Panc1 (cell line): ENCODE results near the gene AP3B2. TPM values are rescaled to one million over a fixed set of nuclear protein-coding genes. Genes with fewer than 3 reads are reported as not detected.

Experiments
- ATAC-seq: fragments of 200-7000 bp; cut with Tn5 transposase; 2 replicates; pipeline ENCODE4 v1.9.1; 2020; ENCODE audit warnings: mild to moderate bottlenecking, moderate library complexity
- BruUV-seq: library from RNA; stranded (reverse); fragments of 400-500 nt; replicated peaks from 2 replicates; lab custom pipeline; 2021; lab: Mats Ljungman, UMichigan
- CTCF ChIA-PET: fragments of 300-600 bp; sonication (Branson Sonifier 250); formaldehyde crosslinking; loops from one replicate; lab custom pipeline; 2022; ENCODE audit warnings: antibody characterized with exemption; lab: Charles Lee
- POLR2A ChIA-PET: fragments of 300-600 bp; sonication (Branson Sonifier 250); formaldehyde crosslinking; loops from one replicate; lab custom pipeline; 2022; ENCODE audit warnings: antibody characterized with exemption; lab: Charles Lee
- DNase-seq: peaks from one replicate; pipeline ENCODE4 v3.0.0-alpha.2; 2010; ENCODE audit warnings: low read depth, low spot score
- H3K27ac ChIP-seq: 2 replicates; pipeline ENCODE4 v1.5.1; 2011; ENCODE audit warnings: mild to moderate bottlenecking, low read length, inconsistent platforms
- H3K27me3 ChIP-seq: fragments of 200-500 bp; sonication (Bioruptor generic); 2 replicates; pipeline ENCODE4 v1.6.0; 2014; ENCODE audit warnings: low read length, inconsistent platforms; ENCODE audit not compliant: control insufficient read depth, insufficient read depth
- H3K36me3 ChIP-seq: fragments of 200-500 bp; sonication (Bioruptor generic); 2 replicates; pipeline ENCODE4 v1.5.1; 2014; ENCODE audit warnings: inconsistent platforms, mild to moderate bottlenecking, low read length, moderate library complexity; ENCODE audit not compliant: control insufficient read depth, insufficient read depth
- H3K4me1 ChIP-seq: 2 replicates; pipeline ENCODE4 v1.5.1; 2011; ENCODE audit warnings: inconsistent platforms, mild to moderate bottlenecking, low read length, moderate library complexity; ENCODE audit not compliant: control insufficient read depth, insufficient read depth
- H3K4me3 ChIP-seq, 2 experiments: 2 replicates each; pipeline ENCODE4 v1.5.1; 2011 to 2012; ENCODE audit warnings: low read depth in 2 of 2, low read length in 2 of 2, mild to moderate bottlenecking in 2 of 2, inconsistent platforms in 1 of 2, moderate library complexity in 1 of 2
- H3K9me3 ChIP-seq: fragments of 200-500 bp; sonication (Bioruptor generic); 2 replicates; pipeline ENCODE4 v1.5.1; 2014; ENCODE audit warnings: low read depth, mild to moderate bottlenecking, inconsistent platforms, low read length, moderate library complexity; ENCODE audit not compliant: control insufficient read depth, insufficient read depth
- POLR2AphosphoS5 ChIP-seq: IDR thresholded peaks from 2 replicates; pipeline ENCODE4 v1.6.1; 2012; ENCODE audit warnings: mild to moderate bottlenecking, low read depth, low read length, moderate library complexity
- SIN3A ChIP-seq: IDR thresholded peaks from 2 replicates; pipeline ENCODE4 v1.6.1; 2012; ENCODE audit warnings: low read depth, mild to moderate bottlenecking, low read length, moderate library complexity, borderline replicate concordance; ENCODE audit not compliant: insufficient read depth
- TCF7L2 ChIP-seq: IDR thresholded peaks from 2 replicates; pipeline ENCODE4 v1.6.1; 2011; ENCODE audit warnings: mild to moderate bottlenecking, low read depth, low read length, inconsistent platforms
- in situ Hi-C: cut with HindIII; loops from 2 replicates; pipeline ENCODE4 v1.10.0; 2016; ENCODE audit warnings: low sequenced_read_pairs, low pct_unique_long_range_greater_than_20kb
- intact Hi-C: fragments of 100-400 bp; cut with micrococcal nuclease; formaldehyde crosslinking; loops from one replicate; pipeline ENCODE4 v1.10.0; 2022; ENCODE audit not compliant: unreplicated experiment
- total RNA-seq: library from RNA; stranded (reverse); gene quantifications from one replicate; pipeline ENCODE4 v1.2.1, GENCODE V29; 2021; ENCODE audit not compliant: unreplicated experiment
- TF ChIP-seq, protein P1 (sequence below), 2 experiments: IDR thresholded peaks; 2 replicates each; pipeline ENCODE4 v1.6.1; 2011 to 2012; ENCODE audit warnings: low read depth in 2 of 2, control low read depth in 1 of 2, low read length in 1 of 2, mild to moderate bottlenecking in 1 of 2, moderate library complexity in 1 of 2; ENCODE audit not compliant: insufficient read depth in 1 of 2
- TF ChIP-seq, protein P2 (sequence below): fragments of 450-650 bp; IDR thresholded peaks from 2 replicates; pipeline ENCODE4 v1.5.1; 2017; ENCODE audit warnings: mild to moderate bottlenecking

AP3B2 gene
- total RNA-seq, 1 experiment from 2014 or later, result 0.95 TPM

DNA sequence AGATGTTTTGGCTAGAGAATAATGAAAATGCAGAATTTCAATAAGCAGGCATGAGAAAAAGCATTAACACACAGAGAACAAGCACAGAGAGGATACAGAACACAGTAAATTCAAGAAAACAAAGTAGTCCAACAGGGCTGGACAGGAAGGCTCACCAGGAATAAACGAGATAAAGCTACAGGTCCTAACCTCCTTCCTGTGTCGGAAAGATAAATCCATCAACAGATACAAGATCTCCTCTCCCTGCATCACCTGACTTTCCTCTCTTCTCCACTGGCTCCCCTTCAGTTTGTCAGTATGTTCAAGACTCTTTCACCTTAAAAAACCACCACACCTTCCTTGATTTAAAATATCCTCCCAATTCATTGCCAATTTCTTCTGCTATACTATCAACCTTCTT lies 73.9 kb downstream of the AP3B2 start:
- in situ Hi-C loops (no loop called here), intact Hi-C loops (no loop called here)
- H3K27ac ChIP-seq, result no peak overlapping the region
- no peaks in the 10 kb centered on the region for H3K27me3 ChIP-seq
- H3K4me3 ChIP-seq, result no peak overlapping the region
- BruUV-seq, result no TSS peak
- ChIA-PET CTCF (no interaction called here), POLR2A (no interaction called here)
- no peak for TF ChIP-seq TCF7L2
- TF ChIP-seq, protein P1, sequence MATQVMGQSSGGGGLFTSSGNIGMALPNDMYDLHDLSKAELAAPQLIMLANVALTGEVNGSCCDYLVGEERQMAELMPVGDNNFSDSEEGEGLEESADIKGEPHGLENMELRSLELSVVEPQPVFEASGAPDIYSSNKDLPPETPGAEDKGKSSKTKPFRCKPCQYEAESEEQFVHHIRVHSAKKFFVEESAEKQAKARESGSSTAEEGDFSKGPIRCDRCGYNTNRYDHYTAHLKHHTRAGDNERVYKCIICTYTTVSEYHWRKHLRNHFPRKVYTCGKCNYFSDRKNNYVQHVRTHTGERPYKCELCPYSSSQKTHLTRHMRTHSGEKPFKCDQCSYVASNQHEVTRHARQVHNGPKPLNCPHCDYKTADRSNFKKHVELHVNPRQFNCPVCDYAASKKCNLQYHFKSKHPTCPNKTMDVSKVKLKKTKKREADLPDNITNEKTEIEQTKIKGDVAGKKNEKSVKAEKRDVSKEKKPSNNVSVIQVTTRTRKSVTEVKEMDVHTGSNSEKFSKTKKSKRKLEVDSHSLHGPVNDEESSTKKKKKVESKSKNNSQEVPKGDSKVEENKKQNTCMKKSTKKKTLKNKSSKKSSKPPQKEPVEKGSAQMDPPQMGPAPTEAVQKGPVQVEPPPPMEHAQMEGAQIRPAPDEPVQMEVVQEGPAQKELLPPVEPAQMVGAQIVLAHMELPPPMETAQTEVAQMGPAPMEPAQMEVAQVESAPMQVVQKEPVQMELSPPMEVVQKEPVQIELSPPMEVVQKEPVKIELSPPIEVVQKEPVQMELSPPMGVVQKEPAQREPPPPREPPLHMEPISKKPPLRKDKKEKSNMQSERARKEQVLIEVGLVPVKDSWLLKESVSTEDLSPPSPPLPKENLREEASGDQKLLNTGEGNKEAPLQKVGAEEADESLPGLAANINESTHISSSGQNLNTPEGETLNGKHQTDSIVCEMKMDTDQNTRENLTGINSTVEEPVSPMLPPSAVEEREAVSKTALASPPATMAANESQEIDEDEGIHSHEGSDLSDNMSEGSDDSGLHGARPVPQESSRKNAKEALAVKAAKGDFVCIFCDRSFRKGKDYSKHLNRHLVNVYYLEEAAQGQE (IDR thresholded peaks at IDR 0.05; ENCODE audit: insufficient read depth in 1 of 2, low read depth in 2 of 2, low read length in 1 of 2), result no peak
- TF ChIP-seq, protein P2, sequence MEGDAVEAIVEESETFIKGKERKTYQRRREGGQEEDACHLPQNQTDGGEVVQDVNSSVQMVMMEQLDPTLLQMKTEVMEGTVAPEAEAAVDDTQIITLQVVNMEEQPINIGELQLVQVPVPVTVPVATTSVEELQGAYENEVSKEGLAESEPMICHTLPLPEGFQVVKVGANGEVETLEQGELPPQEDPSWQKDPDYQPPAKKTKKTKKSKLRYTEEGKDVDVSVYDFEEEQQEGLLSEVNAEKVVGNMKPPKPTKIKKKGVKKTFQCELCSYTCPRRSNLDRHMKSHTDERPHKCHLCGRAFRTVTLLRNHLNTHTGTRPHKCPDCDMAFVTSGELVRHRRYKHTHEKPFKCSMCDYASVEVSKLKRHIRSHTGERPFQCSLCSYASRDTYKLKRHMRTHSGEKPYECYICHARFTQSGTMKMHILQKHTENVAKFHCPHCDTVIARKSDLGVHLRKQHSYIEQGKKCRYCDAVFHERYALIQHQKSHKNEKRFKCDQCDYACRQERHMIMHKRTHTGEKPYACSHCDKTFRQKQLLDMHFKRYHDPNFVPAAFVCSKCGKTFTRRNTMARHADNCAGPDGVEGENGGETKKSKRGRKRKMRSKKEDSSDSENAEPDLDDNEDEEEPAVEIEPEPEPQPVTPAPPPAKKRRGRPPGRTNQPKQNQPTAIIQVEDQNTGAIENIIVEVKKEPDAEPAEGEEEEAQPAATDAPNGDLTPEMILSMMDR, result no peak
- TF ChIP-seq SIN3A, result no peak
- no peak for TF ChIP-seq POLR2AphosphoS5
- H3K9me3 ChIP-seq, result no peaks in the 10 kb centered on the region
- H3K36me3 ChIP-seq, result no peaks in the 10 kb centered on the region
- ATAC-seq, result no peak
- no peak for DNase-seq
- no peaks in the 10 kb centered on the region for H3K4me1 ChIP-seq

DNA sequence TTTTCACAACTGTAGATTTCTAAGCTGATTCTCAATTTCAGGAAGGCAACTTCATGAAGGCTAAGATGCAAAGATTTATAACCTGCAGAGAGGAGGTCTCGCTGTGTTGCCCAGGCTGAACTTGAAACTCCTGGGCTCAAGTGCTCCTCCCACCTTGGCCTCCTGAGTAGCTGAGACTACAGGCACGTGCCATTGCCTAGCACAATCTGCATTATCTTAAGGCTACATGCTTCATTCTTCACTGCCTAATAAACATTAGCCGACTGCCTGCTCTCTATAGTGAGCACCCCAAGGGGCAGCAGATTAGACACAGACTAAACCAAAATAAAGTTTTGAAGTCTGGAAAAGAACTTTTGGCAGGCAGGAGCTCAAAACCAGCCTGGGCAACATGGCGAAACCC lies 79.6 kb downstream of the AP3B2 start:
- in situ Hi-C loops, result no loop called here
- no peak overlapping the region for H3K27ac ChIP-seq
- ChIA-PET POLR2A (interaction anchor here (0.6 kb wide), 1 partner anchor 15 kb away, joined by 3 read pairs; no protein-coding TSS in a partner anchor), CTCF (no interaction called here)
- TF ChIP-seq POLR2AphosphoS5 (no peak), SIN3A (no peak), TCF7L2 (no peak)
- TF ChIP-seq, protein P1 (IDR thresholded peaks at IDR 0.05; ENCODE audit: insufficient read depth in 1 of 2, low read depth in 2 of 2, low read length in 1 of 2), result no peak
- TF ChIP-seq, protein P2, result no peak
- H3K36me3 ChIP-seq, result no peaks in the 10 kb centered on the region
- H3K9me3 ChIP-seq, result no peaks in the 10 kb centered on the region
- H3K4me3 ChIP-seq, result no peak overlapping the region
- intact Hi-C loops, result no loop called here
- no peak for ATAC-seq
- H3K4me1 ChIP-seq, result no peaks in the 10 kb centered on the region
- BruUV-seq, result no TSS peak
- DNase-seq, result no peak
- H3K27me3 ChIP-seq, result no peaks in the 10 kb centered on the region
